Mammary epithelial cell (primary cell): ENCODE measurements around the gene PCMTD2.

ENCODE experiments used
- CTCF ChIP-seq, 2 donors: IDR thresholded peaks in 1 of 2; conservative IDR thresholded peaks in 1 of 2; 2 replicates each; pipeline ENCODE4 v1.5.1; 2011 to 2012; ENCODE audit warnings: inconsistent platforms in 2 of 2, low read length in 2 of 2, mild to moderate bottlenecking in 2 of 2, control low read depth in 1 of 2, low read depth in 1 of 2; ENCODE audit not compliant: insufficient read depth in 1 of 2; ENCODE audit errors: extremely low read depth in 1 of 2
- EZH2 ChIP-seq: IDR thresholded peaks from 2 replicates; pipeline ENCODE4 v1.6.1; 2012; ENCODE audit warnings: low read length, inconsistent platforms, borderline replicate concordance

GRCh38 chr20:64279826-64280459 is 24.4 kb downstream of the PCMTD2 start:
- no peak for TF ChIP-seq CTCF (conservative IDR thresholded peaks at IDR 0.05 in 1 of 2, IDR thresholded peaks at IDR 0.05 in 1 of 2; ENCODE audit: extremely low read depth in 1 of 2, insufficient read depth in 1 of 2, low read depth in 1 of 2, low read length in 2 of 2)
- no peak for TF ChIP-seq EZH2
